A549 (cell line): ENCODE results near the gene APH1B. TPM values are rescaled to one million over a fixed set of nuclear protein-coding genes. Genes with fewer than 3 reads are reported as not detected.

Experiments used
- ATAC-seq, 2 experiments: fragments of 200-7000 bp in 1 of 2; fragments of >200 bp in 1 of 2; cut with Nextera tagmentation in 1 of 2; cut with Tn5 transposase in 1 of 2; 3 replicates each; pipeline versions ENCODE4 v1.8.0 to v1.9.1; 2018 to 2020; ENCODE audit warnings: mild to moderate bottlenecking in 1 of 2, moderate library complexity in 1 of 2
- CTCF ChIA-PET: fragments of 300-600 bp; sonication (Branson Sonifier 250); formaldehyde crosslinking; extraction: SDS; loops from one replicate; lab custom pipeline; 2021; ENCODE audit warnings: antibody characterized with exemption, inconsistent platforms; lab: Yijun Ruan, JAX
- POLR2A ChIA-PET: fragments of 350-600 bp; formaldehyde crosslinking; extraction: SDS; loops from one replicate; lab custom pipeline; 2021; ENCODE audit warnings: antibody characterized with exemption, inconsistent platforms; lab: Yijun Ruan, JAX
- DNase-seq, 2 experiments: peaks; one replicate each; pipeline versions ENCODE4 v3.0.0 to v3.0.0-alpha.2; 2011 to 2016; ENCODE audit warnings: low read depth in 1 of 2, low spot score in 1 of 2
- FAIRE-seq: peaks from 2 replicates; lab custom pipeline; 2011; peaks lifted over from hg19 to GRCh38; lab: Jason Lieb, UNC
- H3K27ac ChIP-seq, 2 experiments: fragments of >200 bp; sonication (Bioruptor Twin); formaldehyde crosslinking; 3 replicates each; pipeline ENCODE4 v1.5.1; 2016 to 2017
- H3K4me1 ChIP-seq: fragments of >200 bp; sonication (Bioruptor Twin); formaldehyde crosslinking; 3 replicates; pipeline ENCODE4 v1.6.1; 2016
- H3K4me2 ChIP-seq: fragments of >200 bp; sonication (Bioruptor Twin); formaldehyde crosslinking; 3 replicates; pipeline ENCODE4 v1.6.1; 2016
- H3K4me3 ChIP-seq: fragments of >200 bp; sonication (Bioruptor Twin); formaldehyde crosslinking; 3 replicates; pipeline ENCODE4 v1.5.1; 2016
- H3K9me3 ChIP-seq: fragments of >200 bp; sonication (Bioruptor Twin); formaldehyde crosslinking; 3 replicates; pipeline ENCODE4 v1.6.1; 2016
- CBX2 ChIP-seq: fragments of 200-600 bp; sonication (generic); IDR thresholded peaks from 2 replicates; pipeline ENCODE4 v1.6.1; 2016; ENCODE audit warnings: low read depth, mild to moderate bottlenecking, borderline replicate concordance
- CBX8 ChIP-seq: fragments of 200-600 bp; sonication (generic); IDR thresholded peaks from 2 replicates; pipeline ENCODE4 v1.6.1; 2016
- CEBPB ChIP-seq, 2 experiments: fragments of >200 bp in 1 of 2; sonication (Bioruptor Twin) in 1 of 2; formaldehyde crosslinking in 1 of 2; IDR thresholded peaks; 2 replicates each; pipeline ENCODE4 v1.6.1; 2012 to 2016
- CHD2 ChIP-seq: fragments of 150-350 bp; IDR thresholded peaks from 2 replicates; pipeline ENCODE4 v1.6.1; 2014; ENCODE audit warnings: low read length; ENCODE audit not compliant: partially characterized antibody
- EHF ChIP-seq: fragments of 250-450 bp; sonication (Bioruptor Pico); IDR thresholded peaks from 2 replicates; pipeline ENCODE4 v1.5.0; 2020; ENCODE audit warnings: mild to moderate bottlenecking
- HDAC2 ChIP-seq: fragments of 200-600 bp; sonication (generic); IDR thresholded peaks from 2 replicates; pipeline ENCODE4 v1.6.1; 2016
- HEYL ChIP-seq: fragments of 250-450 bp; sonication (Bioruptor Pico); IDR thresholded peaks from 2 replicates; pipeline ENCODE4 v1.8.0; 2021; ENCODE audit warnings: mild to moderate bottlenecking, moderate library complexity
- HMGXB4 ChIP-seq: fragments of 250-450 bp; sonication (Bioruptor Pico); IDR thresholded peaks from 2 replicates; pipeline ENCODE4 v1.5.0; 2021; ENCODE audit warnings: mild to moderate bottlenecking, moderate library complexity, borderline replicate concordance
- HOXA7 ChIP-seq: fragments of 250-450 bp; sonication (Bioruptor Pico); IDR thresholded peaks from 2 replicates; pipeline ENCODE4 v1.5.0; 2020; ENCODE audit warnings: mild to moderate bottlenecking, moderate library complexity
- JUNB ChIP-seq: fragments of >200 bp; sonication (Bioruptor Twin); formaldehyde crosslinking; IDR thresholded peaks from 2 replicates; pipeline ENCODE4 v1.6.1; 2016
- KDM5A ChIP-seq: fragments of 200-600 bp; sonication (generic); IDR thresholded peaks from 2 replicates; pipeline ENCODE4 v1.6.1; 2016; ENCODE audit warnings: antibody characterized with exemption, mild to moderate bottlenecking
- MAFK ChIP-seq: fragments of 450-650 bp; IDR thresholded peaks from 2 replicates; pipeline ENCODE4 v1.6.1; 2014; ENCODE audit not compliant: partially characterized antibody
- NFE2L2 ChIP-seq: fragments of 150-350 bp; conservative IDR thresholded peaks from 2 replicates; pipeline ENCODE4 v1.6.1; 2014; ENCODE audit warnings: low read length
- POLR2AphosphoS2 ChIP-seq: conservative IDR thresholded peaks from 2 replicates; pipeline ENCODE4 v1.6.1; 2012; ENCODE audit warnings: low read length, improper control_type of control experiment, inconsistent platforms
- RAD21 ChIP-seq, 2 experiments: fragments of >200 bp in 1 of 2; sonication (Bioruptor Twin) in 1 of 2; formaldehyde crosslinking in 1 of 2; IDR thresholded peaks in 1 of 2; conservative IDR thresholded peaks in 1 of 2; 2 replicates in 1 of 2; 3 replicates in 1 of 2; pipeline ENCODE4 v1.6.1; 2012 to 2018; ENCODE audit warnings: inconsistent platforms in 1 of 2
- RCOR1 ChIP-seq: fragments of 150-350 bp; IDR thresholded peaks from 2 replicates; pipeline ENCODE4 v1.6.1; 2014; ENCODE audit warnings: antibody characterized with exemption, low read length, low read depth
- SMC3 ChIP-seq: fragments of >200 bp; sonication (Bioruptor Twin); formaldehyde crosslinking; IDR thresholded peaks from 3 replicates; pipeline ENCODE4 v1.6.1; 2018; ENCODE audit warnings: inconsistent platforms
- TFCP2L1 ChIP-seq: fragments of 250-450 bp; sonication (Bioruptor Pico); IDR thresholded peaks from 2 replicates; pipeline ENCODE4 v1.5.0; 2021; ENCODE audit warnings: mild to moderate bottlenecking
- ZFP36 ChIP-seq: fragments of 450-650 bp; IDR thresholded peaks from 2 replicates; pipeline ENCODE4 v1.6.1; 2014; ENCODE audit warnings: borderline replicate concordance; ENCODE audit not compliant: partially characterized antibody
- ZNF302 ChIP-seq: fragments of 250-450 bp; sonication (Bioruptor Pico); IDR thresholded peaks from 2 replicates; pipeline ENCODE4 v1.9.0; 2021; ENCODE audit warnings: inconsistent platforms, mild to moderate bottlenecking, moderate library complexity
- ZSCAN20 ChIP-seq: fragments of 250-450 bp; sonication (Bioruptor Pico); IDR thresholded peaks from 2 replicates; pipeline ENCODE4 v1.8.0; 2022; ENCODE audit warnings: mild to moderate bottlenecking, moderate library complexity
- WGBS: methylation state at CpG from one replicate; pipeline ENCODE4 v1.1.6; 2017; ENCODE audit errors: missing lambda C conversion rate; 5-methylcytosine and 5-hydroxymethylcytosine counted together
- polyA plus RNA-seq, 4 experiments: library from polyadenylated mRNA; depleted of rRNA in 3 of 4; stranded (reverse); fragments of >200 nt; fragmentation: RNase III in 1 of 4; extraction: RNeasy Plus Mini Kit Qiagen cat#74134 plus additional on column Dnase treatment in 1 of 4; gene quantifications; 2 replicates in 3 of 4; 3 replicates in 1 of 4; pipeline ENCODE4 v1.2.3, GENCODE V29; 2011 to 2017
- TF ChIP-seq, protein P1 (sequence below): IDR thresholded peaks from 2 replicates; pipeline ENCODE4 v1.6.1; 2012
- TF ChIP-seq, protein P2 (sequence below): fragments of 250-450 bp; sonication (Bioruptor Pico); IDR thresholded peaks from 2 replicates; pipeline ENCODE4 v1.5.0; 2020; ENCODE audit warnings: low read depth, mild to moderate bottlenecking, moderate library complexity

Gene APH1B
- polyA plus RNA-seq, 2 of the 4 experiments (the other 2 are of a cell fraction) = 16.4 to 28.5 TPM

DNA sequence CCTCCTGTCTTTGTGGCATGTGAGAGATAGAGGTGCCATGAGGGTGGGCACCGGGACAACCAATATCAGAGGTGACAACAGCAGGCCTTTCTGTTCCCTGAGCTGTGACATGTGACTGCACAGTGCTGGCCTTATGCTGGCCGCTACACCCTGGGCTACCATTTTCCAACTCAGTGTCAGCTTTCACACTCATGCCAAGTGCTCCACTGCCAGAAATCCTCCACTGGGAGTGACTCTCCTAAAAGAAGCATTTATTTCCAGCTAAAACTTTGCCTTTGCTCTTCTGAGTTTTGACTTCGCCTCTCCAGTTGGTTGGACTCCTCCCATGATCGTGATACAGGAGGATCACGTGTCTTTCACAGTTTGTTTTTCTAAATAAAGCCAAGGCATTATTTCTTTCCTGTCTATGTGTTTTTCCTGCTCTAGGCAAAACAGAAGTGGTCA lies 72.8 kb downstream of the APH1B start:
- Histone ChIP-seq H3K4me3 (no peak overlapping the region), H3K9me3 (no peaks in the 10 kb centered on the region), H3K4me2 (no peak overlapping the region), H3K4me1 (peaks cover 79% of the 10 kb centered on the region), H3K27ac (peak overlapping the region in 1 of 2 experiments; percentile 64; a peak in 2 of 6 replicates)
- TF ChIP-seq HOXA7 (CRISPR knock-in tag) (no peak), SMC3 (no peak), HEYL (no peak), MAFK (no peak), JUNB (no peak), KDM5A (no peak), CHD2 (no peak), RCOR1 (no peak), NFE2L2 (no peak), EHF (CRISPR knock-in tag) (no peak), CBX2 (no peak)
- POLR2A ChIA-PET = no interaction called here
- 88% methylated on average over 5 of the region's 5 CpGs for WGBS
- FAIRE-seq = no peak
- CTCF ChIA-PET = interaction anchor here (0.6 to 3.3 kb wide), 7 partner anchors 10 to 314 kb away, joined by 3 to 16 read pairs (median 3); no protein-coding TSS in a partner anchor
- DNase-seq = no peak
- ATAC-seq = no peak

- Histone ChIP-seq H3K9me3 (no peaks in the 10 kb centered on the region), H3K27ac (peak overlapping the region in 1 of 2 experiments; percentile 1; a peak in 1 of 6 replicates), H3K4me2 (no peak overlapping the region), H3K4me1 (peaks cover 79% of the 10 kb centered on the region), H3K4me3 (no peak overlapping the region)
- ATAC-seq = no peak
- WGBS = 96% methylated on average over 4 of the region's 4 CpGs
- ChIA-PET CTCF (interaction anchor here (0.5 to 3.3 kb wide), 7 partner anchors 10 to 115 kb away, joined by 3 to 16 read pairs (median 3); no protein-coding TSS in a partner anchor), POLR2A (no interaction called here)
- no peak for DNase-seq
- FAIRE-seq = no peak
- no peak for TF ChIP-seq CEBPB (IDR thresholded peaks at IDR 0.05)
- TF ChIP-seq, protein P1, sequence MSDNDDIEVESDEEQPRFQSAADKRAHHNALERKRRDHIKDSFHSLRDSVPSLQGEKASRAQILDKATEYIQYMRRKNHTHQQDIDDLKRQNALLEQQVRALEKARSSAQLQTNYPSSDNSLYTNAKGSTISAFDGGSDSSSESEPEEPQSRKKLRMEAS = no peak
- TF ChIP-seq ZFP36 = no peak
- no peak for TF ChIP-seq HDAC2
- TF ChIP-seq ZSCAN20 (CRISPR knock-in tag) = no peak
- TF ChIP-seq HMGXB4 (CRISPR knock-in tag) = no peak
- no peak for TF ChIP-seq ZNF302
- TF ChIP-seq JUNB = no peak
- no peak for TF ChIP-seq MAFK
- TF ChIP-seq TFCP2L1 = no peak
These were observed 73.8 kb downstream of the APH1B start for GRCh38 chr15:63351170-63351569.

GRCh38 chr15:63352808-63353207 lies 75.4 kb downstream of the APH1B start:
- H3K4me1 ChIP-seq = peaks cover 75% of the 10 kb centered on the region
- CTCF ChIA-PET = interaction anchor here (0.5 to 3.3 kb wide), 7 partner anchors 9 to 377 kb away, joined by 3 to 16 read pairs (median 5); no protein-coding TSS in a partner anchor
- POLR2A ChIA-PET = no interaction called here
- no peaks in the 10 kb centered on the region for H3K9me3 ChIP-seq
- H3K27ac ChIP-seq = peak overlapping the region in 1 of 2 experiments; percentile 58; a peak in 2 of 6 replicates
- no peak overlapping the region for H3K4me2 ChIP-seq
- FAIRE-seq (no peak), ATAC-seq (no peak), DNase-seq (no peak)
- TF ChIP-seq, protein P1 = no peak
- TF ChIP-seq HDAC2 (no peak), RAD21 (conservative IDR thresholded peaks at IDR 0.05 in 1 of 2, IDR thresholded peaks at IDR 0.05 in 1 of 2) (no peak), NFE2L2 (no peak), HEYL (no peak), POLR2AphosphoS2 (no peak), CBX8 (no peak), ZNF302 (no peak)
- TF ChIP-seq, protein P2, sequence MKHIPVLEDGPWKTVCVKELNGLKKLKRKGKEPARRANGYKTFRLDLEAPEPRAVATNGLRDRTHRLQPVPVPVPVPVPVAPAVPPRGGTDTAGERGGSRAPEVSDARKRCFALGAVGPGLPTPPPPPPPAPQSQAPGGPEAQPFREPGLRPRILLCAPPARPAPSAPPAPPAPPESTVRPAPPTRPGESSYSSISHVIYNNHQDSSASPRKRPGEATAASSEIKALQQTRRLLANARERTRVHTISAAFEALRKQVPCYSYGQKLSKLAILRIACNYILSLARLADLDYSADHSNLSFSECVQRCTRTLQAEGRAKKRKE (CRISPR knock-in tag) = no peak
- H3K4me3 ChIP-seq = no peak overlapping the region
- 87% methylated on average over 4 of the region's 4 CpGs for WGBS
